Neural progenitor cell (in vitro differentiated cells): ENCODE results near the gene ZYX. TPM values are rescaled to one million over a fixed set of nuclear protein-coding genes. Genes with fewer than 3 reads are reported as not detected.

Experiments
- DNase-seq: peaks from one replicate; pipeline ENCODE4 v3.0.0-alpha.2; 2016; ENCODE audit warnings: low spot score
- H2AFZ ChIP-seq: fragments of 200-600 bp; sonication (generic); replicated peaks from 2 replicates; pipeline ENCODE4 v1.6.1; 2016; ENCODE audit warnings: antibody characterized with exemption
- H3F3A ChIP-seq: fragments of 200-600 bp; sonication (generic); 2 replicates; pipeline ENCODE4 v1.6.1; 2016; ENCODE audit warnings: antibody characterized with exemption, low read depth
- H3K27ac ChIP-seq: fragments of 200-600 bp; sonication (generic); 2 replicates; pipeline ENCODE4 v1.5.1; 2016; ENCODE audit warnings: mild to moderate bottlenecking
- H3K27me3 ChIP-seq: fragments of 200-600 bp; sonication (generic); 2 replicates; pipeline ENCODE4 v1.6.1; 2016; ENCODE audit warnings: mild to moderate bottlenecking, moderate library complexity
- H3K36me3 ChIP-seq: fragments of 200-600 bp; sonication (generic); 2 replicates; pipeline ENCODE4 v1.5.1; 2016
- H3K4me1 ChIP-seq: fragments of 200-600 bp; sonication (generic); 2 replicates; pipeline ENCODE4 v1.6.1; 2016; ENCODE audit warnings: mixed run types
- H3K4me2 ChIP-seq: fragments of 200-600 bp; sonication (generic); 2 replicates; pipeline ENCODE4 v1.6.1; 2016
- H3K4me3 ChIP-seq: fragments of 200-600 bp; sonication (generic); 2 replicates; pipeline ENCODE4 v1.5.1; 2016
- H3K79me2 ChIP-seq: fragments of 200-600 bp; sonication (generic); 2 replicates; pipeline ENCODE4 v1.6.1; 2016; ENCODE audit warnings: low read depth
- H3K9ac ChIP-seq: fragments of 200-600 bp; sonication (generic); 2 replicates; pipeline ENCODE4 v1.6.1; 2016
- H3K9me3 ChIP-seq: fragments of 200-600 bp; sonication (generic); 2 replicates; pipeline ENCODE4 v1.5.1; 2016; ENCODE audit warnings: low read depth
- H4K20me1 ChIP-seq: fragments of 200-600 bp; sonication (generic); 2 replicates; pipeline ENCODE4 v1.6.1; 2016; ENCODE audit warnings: low read depth
- H3K27ac Mint-ChIP-seq: 3 replicates; pipeline ENCODE4 v1.8.0; 2021; ENCODE audit warnings: mixed read lengths
- H3K27me3 Mint-ChIP-seq: 2 replicates; pipeline ENCODE4 v1.8.0; 2022; ENCODE audit warnings: low read depth, mild to moderate bottlenecking, inconsistent platforms, moderate library complexity, mixed read lengths; ENCODE audit not compliant: insufficient read depth
- H3K36me3 Mint-ChIP-seq: 3 replicates; pipeline ENCODE4 v1.8.0; 2021; ENCODE audit warnings: mixed read lengths
- H3K4me1 Mint-ChIP-seq: 3 replicates; pipeline ENCODE4 v1.8.0; 2021; ENCODE audit warnings: mixed read lengths
- H3K4me3 Mint-ChIP-seq: 3 replicates; pipeline ENCODE4 v1.8.0; 2021; ENCODE audit warnings: mild to moderate bottlenecking, moderate library complexity, mixed read lengths
- H3K9me3 Mint-ChIP-seq: 3 replicates; pipeline ENCODE4 v1.8.0; 2020; ENCODE audit warnings: mixed read lengths
- EZH2 ChIP-seq: fragments of 200-600 bp; sonication (generic); IDR thresholded peaks from 2 replicates; pipeline ENCODE4 v1.6.1; 2017; ENCODE audit warnings: antibody characterized with exemption, mild to moderate bottlenecking, moderate library complexity
- EZH2phosphoT487 ChIP-seq: fragments of 200-600 bp; sonication (generic); IDR thresholded peaks from 2 replicates; pipeline ENCODE4 v1.6.1; 2017; ENCODE audit warnings: antibody characterized with exemption
- total RNA-seq: library from RNA; depleted of rRNA; stranded (reverse); fragments of >200 nt; gene quantifications from 2 replicates; pipeline ENCODE4 v1.2.3, GENCODE V29; 2015; ENCODE audit warnings: low replicate concordance
- TF ChIP-seq, protein P1 (sequence below): fragments of 200-600 bp; sonication (generic); IDR thresholded peaks from 2 replicates; pipeline ENCODE4 v1.5.1; 2017; ENCODE audit warnings: antibody characterized with exemption, mild to moderate bottlenecking

Gene ZYX
- total RNA-seq, 1 donor from 2014 or later = 5.2 TPM

DNA sequence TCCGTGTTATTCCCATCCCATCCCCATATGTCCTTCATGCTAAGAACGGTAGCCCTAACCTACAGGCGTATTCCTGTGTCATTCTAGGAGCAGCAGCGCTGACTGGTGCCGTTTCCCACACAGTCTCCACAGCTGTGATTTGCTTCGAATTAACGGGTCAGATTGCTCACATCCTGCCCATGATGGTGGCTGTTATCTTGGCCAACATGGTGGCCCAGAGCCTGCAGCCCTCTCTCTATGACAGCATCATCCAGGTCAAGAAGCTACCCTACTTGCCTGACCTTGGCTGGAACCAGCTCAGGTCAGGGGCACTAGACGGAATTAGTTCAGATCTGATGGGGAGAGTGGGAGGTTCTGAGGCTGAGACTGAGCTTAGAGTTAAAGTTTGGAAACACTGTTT lies 39.3 kb upstream of the ZYX start:
- Mint-ChIP-seq H3K27ac (no peak overlapping the region), H3K27me3 (peaks cover 15% of the 10 kb centered on the region), H3K4me1 (peaks cover 5% of the 10 kb centered on the region), H3K9me3 (peaks cover 1% of the 10 kb centered on the region), H3K36me3 (no peaks in the 10 kb centered on the region), H3K4me3 (no peak overlapping the region)
- TF ChIP-seq, protein P1, sequence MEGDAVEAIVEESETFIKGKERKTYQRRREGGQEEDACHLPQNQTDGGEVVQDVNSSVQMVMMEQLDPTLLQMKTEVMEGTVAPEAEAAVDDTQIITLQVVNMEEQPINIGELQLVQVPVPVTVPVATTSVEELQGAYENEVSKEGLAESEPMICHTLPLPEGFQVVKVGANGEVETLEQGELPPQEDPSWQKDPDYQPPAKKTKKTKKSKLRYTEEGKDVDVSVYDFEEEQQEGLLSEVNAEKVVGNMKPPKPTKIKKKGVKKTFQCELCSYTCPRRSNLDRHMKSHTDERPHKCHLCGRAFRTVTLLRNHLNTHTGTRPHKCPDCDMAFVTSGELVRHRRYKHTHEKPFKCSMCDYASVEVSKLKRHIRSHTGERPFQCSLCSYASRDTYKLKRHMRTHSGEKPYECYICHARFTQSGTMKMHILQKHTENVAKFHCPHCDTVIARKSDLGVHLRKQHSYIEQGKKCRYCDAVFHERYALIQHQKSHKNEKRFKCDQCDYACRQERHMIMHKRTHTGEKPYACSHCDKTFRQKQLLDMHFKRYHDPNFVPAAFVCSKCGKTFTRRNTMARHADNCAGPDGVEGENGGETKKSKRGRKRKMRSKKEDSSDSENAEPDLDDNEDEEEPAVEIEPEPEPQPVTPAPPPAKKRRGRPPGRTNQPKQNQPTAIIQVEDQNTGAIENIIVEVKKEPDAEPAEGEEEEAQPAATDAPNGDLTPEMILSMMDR = no peak
- TF ChIP-seq EZH2 (no peak), EZH2phosphoT487 (no peak)
- no peak for DNase-seq
- Histone ChIP-seq H3K9me3 (no peaks in the 10 kb centered on the region), H3K4me2 (no peak overlapping the region), H3K36me3 (no peaks in the 10 kb centered on the region), H3K4me1 (peaks cover 4% of the 10 kb centered on the region), H3K4me3 (no peak overlapping the region), H3K27ac (no peak overlapping the region), H3K27me3 (peaks cover 22% of the 10 kb centered on the region), H3K9ac (no peak overlapping the region), H4K20me1 (no peaks in the 10 kb centered on the region), H3K79me2 (no peaks in the 10 kb centered on the region), H3F3A (peaks cover 16% of the 10 kb centered on the region), H2AFZ (no peak overlapping the region)

DNA sequence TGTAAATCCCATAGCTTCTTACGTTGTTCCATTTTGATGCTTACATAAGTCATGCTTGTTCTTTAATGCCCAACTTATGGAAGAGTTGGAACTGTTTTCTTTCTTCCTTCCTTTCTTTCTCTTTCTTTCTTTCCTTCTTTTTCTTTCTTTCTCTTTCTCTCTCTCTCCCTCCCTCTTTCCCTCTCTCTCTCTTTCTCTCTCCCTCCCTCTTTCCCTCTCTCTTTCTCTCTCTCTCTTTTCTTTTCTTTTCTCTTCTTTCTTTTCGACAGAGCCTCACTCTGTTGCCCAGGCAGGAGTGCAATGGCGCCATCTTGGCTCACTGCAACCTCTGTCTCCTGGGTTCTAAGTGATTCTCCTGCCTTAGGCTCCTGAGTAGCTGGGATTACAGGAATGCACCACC lies 37.5 kb upstream of the ZYX start:
- H3K9me3 ChIP-seq = no peaks in the 10 kb centered on the region
- peaks cover 5% of the 10 kb centered on the region for H3K4me1 Mint-ChIP-seq
- H3K4me3 Mint-ChIP-seq = no peak overlapping the region
- H3K27ac Mint-ChIP-seq = no peak overlapping the region
- H3K9me3 Mint-ChIP-seq = peaks cover 4% of the 10 kb centered on the region
- H3K27me3 Mint-ChIP-seq = peaks cover 15% of the 10 kb centered on the region
- peaks cover 16% of the 10 kb centered on the region for H3F3A ChIP-seq
- H3K27me3 ChIP-seq = peaks cover 31% of the 10 kb centered on the region
- H3K36me3 Mint-ChIP-seq = no peaks in the 10 kb centered on the region
- H3K36me3 ChIP-seq = no peaks in the 10 kb centered on the region
- no peak overlapping the region for H3K9ac ChIP-seq
- H3K27ac ChIP-seq = no peak overlapping the region
- no peak overlapping the region for H3K4me2 ChIP-seq
- DNase-seq = no peak
- H3K79me2 ChIP-seq = no peaks in the 10 kb centered on the region
- no peak overlapping the region for H2AFZ ChIP-seq
- H4K20me1 ChIP-seq = no peaks in the 10 kb centered on the region
- peaks cover 4% of the 10 kb centered on the region for H3K4me1 ChIP-seq
- TF ChIP-seq, protein P1 = no peak
- no peak for TF ChIP-seq EZH2phosphoT487
- no peak overlapping the region for H3K4me3 ChIP-seq

DNA sequence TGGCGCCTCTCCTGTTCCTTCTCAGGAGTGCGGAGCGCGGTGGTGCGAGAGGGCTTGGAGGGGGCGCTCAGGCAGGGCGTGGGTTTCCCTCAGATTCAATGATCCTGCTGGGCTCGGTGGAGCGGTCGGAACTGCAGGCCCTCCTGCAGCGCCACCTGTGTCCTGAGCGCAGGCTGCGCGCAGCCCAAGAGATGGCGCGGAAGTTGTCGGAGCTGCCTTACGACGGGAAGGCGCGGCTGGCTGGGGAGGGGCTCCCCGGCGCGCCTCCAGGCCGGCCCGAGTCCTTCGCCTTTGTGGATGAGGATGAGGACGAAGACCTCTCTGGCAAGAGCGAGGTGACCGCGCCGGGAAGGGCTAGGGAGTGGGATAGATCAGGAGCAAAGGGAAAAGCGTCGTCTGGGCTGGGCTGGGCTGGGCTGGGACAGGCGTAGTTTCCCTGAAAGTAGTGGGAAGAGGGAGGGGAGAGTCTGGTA lies 35.7 kb upstream of the ZYX start:
- peak overlapping the region; percentile 94 for H2AFZ ChIP-seq

More for the DNA sequence above, 35.7 kb upstream of the ZYX start:
- no peaks in the 10 kb centered on the region for H3K79me2 ChIP-seq
- H3K4me1 Mint-ChIP-seq = peaks cover 5% of the 10 kb centered on the region
- peak overlapping the region; percentile 32 for H3K4me3 ChIP-seq
- peak overlapping the region; percentile 68 for H3K4me2 ChIP-seq
- H3K27ac ChIP-seq = no peak overlapping the region
- H3K9me3 ChIP-seq = no peaks in the 10 kb centered on the region
- peaks cover 21% of the 10 kb centered on the region for H3K27me3 Mint-ChIP-seq
- H3K27me3 ChIP-seq = peaks cover 31% of the 10 kb centered on the region
- no peak overlapping the region for H3K27ac Mint-ChIP-seq
- no peaks in the 10 kb centered on the region for H3K36me3 ChIP-seq
- H3K4me3 Mint-ChIP-seq = peak overlapping the region; percentile 65
- peaks cover 16% of the 10 kb centered on the region for H3F3A ChIP-seq
- H3K4me1 ChIP-seq = peaks cover 4% of the 10 kb centered on the region
- H3K9ac ChIP-seq = no peak overlapping the region
- DNase-seq = peak; percentile 88
- no peaks in the 10 kb centered on the region for H4K20me1 ChIP-seq
- no peaks in the 10 kb centered on the region for H3K36me3 Mint-ChIP-seq
- TF ChIP-seq EZH2phosphoT487 = no peak
- peak; percentile 48 for TF ChIP-seq EZH2
- TF ChIP-seq, protein P1 = peak; percentile 55
- H3K9me3 Mint-ChIP-seq = peaks cover 4% of the 10 kb centered on the region
